ENCODE data around the gene LYPD5.
"Not testable (repeated sequence)": the region's sequence is repeated elsewhere in the genome, so short reads cannot be mapped to it uniquely, and the experiment has no call there.

LYPD5 gene, protein sequence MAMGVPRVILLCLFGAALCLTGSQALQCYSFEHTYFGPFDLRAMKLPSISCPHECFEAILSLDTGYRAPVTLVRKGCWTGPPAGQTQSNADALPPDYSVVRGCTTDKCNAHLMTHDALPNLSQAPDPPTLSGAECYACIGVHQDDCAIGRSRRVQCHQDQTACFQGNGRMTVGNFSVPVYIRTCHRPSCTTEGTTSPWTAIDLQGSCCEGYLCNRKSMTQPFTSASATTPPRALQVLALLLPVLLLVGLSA

DNA sequence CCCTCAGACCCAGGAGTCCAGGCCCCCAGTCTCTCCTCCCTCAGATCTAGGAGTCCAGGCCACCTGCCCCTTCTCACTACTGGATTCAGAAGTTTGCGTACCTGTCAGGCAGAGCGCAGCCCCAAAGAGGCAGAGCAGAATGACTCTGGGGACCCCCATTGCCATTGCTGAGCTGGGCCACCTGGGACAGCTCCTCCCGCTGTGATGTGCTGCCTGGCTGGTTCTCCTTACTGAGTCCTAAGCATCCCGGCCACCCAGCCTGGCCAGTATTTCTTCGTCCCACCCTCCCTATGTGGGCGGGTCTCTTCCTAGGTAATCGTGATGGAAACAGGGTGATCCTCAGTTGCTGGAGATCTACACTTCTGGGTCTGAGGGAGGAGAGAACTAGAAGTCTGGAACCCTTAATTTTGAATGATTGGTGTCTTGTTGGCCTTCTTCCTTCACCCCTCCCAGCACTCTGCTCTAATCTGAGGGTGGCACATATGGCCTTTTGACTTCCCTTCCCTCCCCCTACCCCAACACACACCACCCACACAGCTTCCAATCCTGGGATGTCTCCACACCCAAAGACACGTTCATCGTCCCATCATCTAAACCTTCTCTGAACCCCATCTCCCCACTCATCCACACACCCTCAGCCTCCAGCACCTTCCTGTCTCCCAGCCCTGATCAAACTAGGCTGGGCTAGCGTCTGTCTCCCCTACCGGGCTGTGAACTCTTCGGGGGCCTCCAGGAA lies at the start of gene LYPD5:
LYPD5 (minus strand) TSS at position 232 of the 736 bp plus-strand sequence; CDS start at position 165, 67 bp downstream.
- DNase-seq, result no peak

DNA sequence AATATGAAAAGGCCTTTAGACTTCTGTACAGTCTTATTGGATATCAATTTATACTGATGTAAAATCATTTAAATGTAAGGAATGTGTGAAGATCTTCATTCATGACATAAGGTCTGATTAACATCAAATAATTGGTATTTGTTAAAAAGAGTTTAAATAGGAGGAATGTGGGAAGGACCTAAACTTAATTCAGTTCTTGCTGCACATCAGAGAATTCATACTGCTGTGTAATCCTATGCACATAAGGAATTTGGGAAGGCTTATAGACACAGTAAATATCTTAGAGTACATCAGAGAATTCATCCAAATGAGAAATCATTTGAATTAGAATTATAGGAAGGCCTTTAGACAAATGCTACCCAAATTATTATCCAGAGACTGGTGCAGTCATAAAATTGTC lies 46.6 kb upstream of the LYPD5 start:
- no peak for DNase-seq

DNA sequence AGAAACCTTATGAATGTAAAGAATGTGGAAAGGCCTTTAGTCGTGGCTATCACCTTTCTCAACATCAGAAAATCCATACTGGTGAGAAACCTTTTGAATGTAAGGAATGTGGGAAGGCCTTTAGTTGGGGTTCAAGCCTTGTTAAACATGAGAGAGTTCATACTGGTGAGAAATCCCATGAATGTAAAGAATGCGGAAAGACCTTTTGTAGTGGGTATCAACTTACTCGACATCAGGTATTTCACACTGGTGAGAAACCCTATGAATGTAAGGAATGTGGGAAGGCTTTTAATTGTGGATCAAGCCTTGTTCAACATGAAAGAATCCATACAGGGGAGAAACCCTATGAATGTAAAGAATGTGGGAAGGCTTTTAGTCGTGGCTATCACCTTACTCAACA lies 45.6 kb upstream of the LYPD5 start:
- no peak for DNase-seq

DNA sequence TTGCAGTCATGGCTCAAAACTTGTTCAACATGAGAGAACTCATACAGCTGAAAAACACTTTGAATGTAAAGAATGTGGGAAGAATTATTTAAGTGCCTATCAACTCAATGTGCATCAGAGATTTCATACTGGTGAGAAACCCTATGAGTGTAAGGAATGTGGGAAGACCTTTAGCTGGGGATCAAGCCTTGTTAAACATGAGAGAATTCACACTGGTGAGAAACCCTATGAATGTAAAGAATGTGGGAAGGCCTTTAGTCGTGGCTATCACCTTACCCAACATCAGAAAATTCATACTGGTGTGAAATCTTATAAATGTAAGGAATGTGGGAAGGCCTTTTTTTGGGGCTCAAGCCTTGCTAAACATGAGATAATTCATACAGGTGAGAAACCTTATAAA lies 45.0 kb upstream of the LYPD5 start:
- no peak for DNase-seq

DNA sequence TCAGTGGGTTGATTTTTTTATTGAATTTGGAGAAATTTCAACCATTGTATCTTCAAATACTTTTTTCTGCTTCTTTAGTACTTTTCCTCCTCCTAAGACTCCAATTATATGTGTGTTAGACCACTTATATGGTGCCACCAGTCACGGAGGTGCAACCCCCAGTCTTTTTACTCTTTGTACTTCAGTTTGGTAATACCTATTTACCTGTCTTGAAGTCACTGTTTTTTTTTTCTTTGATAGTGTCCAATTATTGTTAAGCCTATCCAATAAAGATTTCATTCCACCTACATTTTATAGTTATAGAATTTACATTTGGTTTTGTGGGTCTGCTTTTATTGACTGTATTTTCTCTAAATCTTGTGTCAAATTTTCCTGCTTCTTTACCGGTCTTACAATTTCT lies 39.8 kb upstream of the LYPD5 start:
- no peak for DNase-seq

DNA sequence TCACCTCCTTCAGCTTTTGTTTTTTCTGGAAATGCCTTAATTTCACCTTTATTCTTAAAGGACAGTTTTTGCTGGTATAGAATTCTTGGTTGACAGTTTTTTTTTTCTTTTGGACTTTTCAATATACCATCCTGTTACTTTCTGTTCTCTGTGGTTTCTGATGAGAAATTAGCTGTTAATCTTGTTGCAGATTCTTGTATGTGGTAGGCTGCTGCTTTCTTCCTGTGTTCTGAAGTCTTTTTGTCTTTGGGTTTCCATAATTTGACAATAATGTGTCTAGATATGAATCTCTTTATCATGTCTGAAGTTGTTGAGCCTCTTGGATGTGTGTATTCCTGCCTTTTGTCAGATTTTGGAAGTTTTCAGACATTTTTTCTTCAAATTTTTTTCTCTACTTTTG lies 36.9 kb upstream of the LYPD5 start:
- no peak for DNase-seq

DNA sequence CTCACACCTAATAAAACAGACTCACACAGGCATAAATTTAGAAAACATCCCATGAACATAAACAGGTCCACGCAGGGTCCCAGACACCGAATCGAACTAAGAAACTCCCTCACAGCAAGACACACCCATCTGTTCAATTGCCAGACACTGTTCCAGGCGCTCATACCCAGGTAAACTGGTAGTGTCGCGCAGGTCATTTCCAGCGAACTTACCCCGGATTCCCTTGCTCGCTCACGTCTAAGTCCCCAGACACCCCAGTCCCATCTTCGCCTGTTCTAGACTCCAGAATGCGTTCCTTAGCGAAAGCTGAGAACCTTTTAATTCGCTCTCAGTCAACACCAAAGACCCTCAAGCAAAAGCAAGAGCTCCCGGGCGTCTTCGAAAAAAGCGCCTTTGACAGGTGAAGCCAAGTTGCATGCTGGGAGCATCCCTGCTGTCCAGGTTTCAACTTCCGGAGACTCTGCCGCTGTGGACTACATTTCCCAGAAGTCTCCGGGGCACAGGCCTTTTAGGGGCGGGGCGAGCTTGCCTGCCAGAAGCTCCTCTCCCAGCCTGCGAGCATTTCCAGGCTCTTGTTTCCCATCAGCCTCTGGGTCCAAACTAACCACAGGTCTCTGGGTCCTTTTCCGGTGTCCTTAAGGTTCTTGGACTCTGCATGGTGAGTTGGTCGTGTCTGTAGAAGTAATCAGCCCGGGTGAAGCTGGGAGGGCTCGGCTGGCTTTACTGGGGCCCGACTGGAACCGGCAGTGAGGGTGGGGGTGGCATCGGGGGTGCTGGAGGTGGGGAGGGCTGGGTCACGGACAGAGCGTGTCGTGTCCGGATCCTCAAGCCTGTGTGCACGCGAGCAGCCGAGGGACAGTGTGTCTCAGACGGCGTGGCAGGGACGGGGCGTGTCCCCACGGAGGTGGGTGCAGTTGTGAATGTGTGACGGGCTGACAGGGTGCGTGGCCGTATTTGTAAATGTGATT lies 24.8 kb upstream of the LYPD5 start, which contains the start of gene ZNF283:
ZNF283 (plus strand) TSS at position 535 of the 968 bp plus-strand sequence. CDS start 6,184 bp downstream, outside the sequence.
- DNase-seq, result peak; percentile 90

DNA sequence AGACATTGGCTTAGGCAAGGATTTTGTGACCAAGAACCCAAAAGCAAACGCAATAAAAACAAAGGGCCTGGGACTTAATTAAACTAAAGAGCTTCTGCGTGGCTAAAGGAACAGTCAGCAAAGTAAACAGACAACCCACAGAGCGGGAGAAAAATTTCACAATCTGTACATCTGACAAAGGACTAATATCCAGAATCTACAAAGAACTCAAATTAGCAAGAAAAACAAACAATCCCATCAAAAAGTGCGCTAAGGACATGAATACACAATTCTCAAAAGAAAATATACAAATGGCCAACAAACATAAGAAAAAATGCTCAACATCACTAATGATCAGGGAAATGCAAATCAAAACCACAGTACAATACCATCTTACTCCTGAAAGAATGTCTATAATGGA lies 22.3 kb upstream of the LYPD5 start:
- DNase-seq, result not testable (repeated sequence)

DNA sequence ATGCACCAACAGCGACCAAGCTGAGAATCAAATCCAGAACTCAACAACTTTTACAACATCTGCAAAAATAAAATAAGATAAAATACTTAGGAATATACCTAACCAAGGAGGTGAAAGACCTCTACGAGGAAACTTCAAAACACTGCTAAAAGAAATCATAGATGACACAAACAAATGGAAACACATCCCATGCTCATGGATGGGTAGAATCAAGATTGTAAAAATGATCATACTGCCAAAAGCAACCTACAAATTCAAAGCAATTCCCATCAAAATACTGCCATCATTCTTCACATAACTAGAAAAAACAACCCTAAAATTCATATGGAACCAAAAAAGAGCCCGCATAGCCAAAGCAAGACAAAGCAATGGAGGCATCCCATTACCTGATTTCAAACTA lies 21.6 kb upstream of the LYPD5 start:
- DNase-seq, result not testable (repeated sequence)

DNA sequence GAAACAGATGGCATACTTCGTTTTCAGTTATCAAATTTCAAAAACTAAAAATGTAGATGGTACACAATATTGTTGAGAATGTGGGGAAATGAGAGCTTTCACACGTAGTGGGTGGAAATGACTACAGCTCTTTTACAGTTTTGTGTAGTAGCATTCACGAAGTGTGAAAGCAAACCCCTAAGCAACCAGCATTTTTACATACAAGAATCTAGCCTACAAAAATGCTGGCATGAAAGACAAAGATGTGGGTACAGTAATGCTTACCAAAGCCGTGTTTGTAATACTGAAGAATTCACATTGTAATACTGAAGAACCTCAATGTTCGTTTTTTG lies 18.6 kb upstream of the LYPD5 start:
- DNase-seq, result no peak

DNA sequence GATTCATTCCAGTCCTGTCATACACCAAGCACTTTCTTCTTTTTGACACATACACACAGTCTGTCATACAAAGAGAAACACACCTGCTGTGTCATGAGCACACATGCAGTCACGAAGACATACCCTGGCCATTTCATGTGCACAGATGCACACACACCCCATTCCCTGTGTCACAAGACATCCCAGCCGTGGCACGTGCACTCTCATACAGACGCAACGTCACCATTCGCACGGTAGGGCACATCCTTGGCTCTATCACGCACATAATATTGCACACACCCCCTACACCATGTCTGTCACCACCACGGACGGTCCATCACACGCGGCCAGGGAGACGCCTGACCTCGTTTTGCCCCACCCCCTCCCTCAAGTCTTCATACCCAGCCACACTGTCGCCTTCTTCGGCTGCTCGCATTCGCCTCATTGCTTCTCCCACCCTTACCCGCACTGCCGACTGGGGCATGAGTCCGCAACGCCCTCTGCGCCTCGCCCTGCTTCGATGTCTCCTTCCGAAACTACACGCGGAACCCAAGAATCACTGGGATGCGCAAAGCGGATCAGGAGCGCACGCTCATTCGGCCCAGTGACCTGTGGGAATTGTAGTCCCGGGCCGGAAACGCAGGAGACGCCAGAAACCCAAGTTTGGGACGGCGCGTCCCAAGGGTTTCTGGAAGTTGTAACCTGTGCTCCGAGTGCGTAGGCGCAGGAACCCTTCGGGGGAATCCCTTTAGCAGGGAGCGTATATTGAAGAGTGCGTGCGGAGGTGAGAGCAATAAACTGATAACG lies 18.0 kb upstream of the LYPD5 start:
- DNase-seq, result peak; percentile 57

DNA sequence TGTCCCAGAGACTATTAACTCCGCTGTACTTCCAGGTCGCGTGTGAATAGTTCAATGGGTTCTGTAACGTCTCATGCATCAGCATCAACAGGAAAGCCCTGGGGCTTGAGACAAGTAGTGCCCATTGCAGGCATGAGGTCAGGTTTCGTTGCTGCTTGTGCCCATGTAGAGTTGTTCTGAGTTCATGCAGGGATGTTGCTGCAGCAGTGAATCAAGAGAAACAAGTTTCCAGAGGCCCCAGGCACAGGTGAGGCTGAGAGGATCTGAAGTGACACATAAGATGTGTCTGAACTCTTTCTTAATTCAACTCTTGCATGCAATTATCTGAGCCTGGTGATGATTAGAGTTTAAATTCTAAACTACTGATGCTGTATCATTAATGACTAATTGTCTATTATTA lies 16.3 kb upstream of the LYPD5 start:
- no peak for DNase-seq

DNA sequence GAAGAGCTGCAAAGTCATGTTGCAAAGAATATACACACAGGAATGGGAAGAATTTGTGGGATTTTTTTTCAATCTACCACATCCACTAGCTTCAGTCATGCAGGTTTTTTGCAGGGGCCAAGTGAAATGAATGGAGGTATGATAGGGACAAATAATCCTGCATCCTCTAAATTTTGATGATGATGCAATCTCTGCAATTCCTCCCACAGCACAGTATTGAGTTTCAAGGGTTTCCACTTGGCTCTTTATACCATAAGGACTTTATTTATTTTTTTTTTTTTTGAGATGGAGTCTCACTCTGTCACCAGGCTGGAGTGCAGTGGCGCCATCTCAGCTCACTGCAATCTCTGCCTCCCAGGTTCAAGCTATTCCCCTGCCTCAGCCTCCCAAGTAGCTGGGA lies 15.2 kb upstream of the LYPD5 start:
- DNase-seq, result not testable (repeated sequence)

DNA sequence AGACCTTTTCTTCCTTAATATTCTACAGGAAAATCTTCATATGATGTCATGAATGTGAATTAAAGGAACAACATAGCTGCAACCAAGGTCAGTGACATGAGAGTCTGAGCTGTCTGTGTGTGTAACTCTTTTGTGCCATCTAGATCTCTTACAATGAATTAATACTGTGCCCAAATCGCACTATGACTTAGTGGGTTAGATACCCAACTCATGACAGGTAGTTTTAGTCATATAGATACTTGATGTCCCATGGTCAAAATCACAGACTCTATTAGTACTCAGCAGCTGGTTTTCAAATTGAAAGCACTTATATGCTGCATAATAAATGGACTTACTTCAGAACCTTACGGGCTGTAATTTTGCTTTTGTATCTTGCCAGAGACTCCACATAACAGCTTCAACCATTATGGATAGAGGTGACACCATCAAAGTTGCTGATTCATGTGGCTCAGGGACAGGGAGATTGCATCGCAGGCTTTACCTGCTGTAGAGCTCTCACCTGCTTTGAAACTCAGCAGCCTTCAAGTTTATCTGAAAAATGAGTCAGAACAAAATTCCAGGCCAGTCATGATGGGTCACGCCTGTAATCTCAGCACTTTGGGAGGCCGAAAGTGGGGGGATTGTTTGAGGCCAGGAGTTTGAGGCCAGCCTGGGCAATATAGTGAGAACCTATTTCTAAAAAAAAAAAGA lies 12.6 kb upstream of the LYPD5 start:
- no peak for DNase-seq

DNA sequence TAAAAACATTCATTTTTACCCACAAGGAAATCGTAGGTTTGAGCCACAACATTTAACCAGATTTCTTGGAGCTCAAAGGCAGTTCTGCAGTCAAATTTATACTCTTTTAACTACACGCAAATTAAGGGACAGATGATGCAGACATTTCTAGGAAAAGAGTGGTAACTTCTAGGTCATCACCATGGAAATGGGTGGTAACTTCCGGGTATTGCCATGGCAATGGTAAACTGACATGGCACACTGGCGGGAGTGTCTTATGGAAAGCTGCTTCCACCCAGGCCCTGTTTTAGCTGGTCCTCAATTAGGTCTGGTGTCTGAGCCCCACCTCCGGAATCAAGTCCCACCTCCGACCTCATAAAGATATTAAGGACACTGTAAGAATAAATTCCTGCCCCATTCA lies 10.4 kb upstream of the LYPD5 start:
- DNase-seq, result no peak

DNA sequence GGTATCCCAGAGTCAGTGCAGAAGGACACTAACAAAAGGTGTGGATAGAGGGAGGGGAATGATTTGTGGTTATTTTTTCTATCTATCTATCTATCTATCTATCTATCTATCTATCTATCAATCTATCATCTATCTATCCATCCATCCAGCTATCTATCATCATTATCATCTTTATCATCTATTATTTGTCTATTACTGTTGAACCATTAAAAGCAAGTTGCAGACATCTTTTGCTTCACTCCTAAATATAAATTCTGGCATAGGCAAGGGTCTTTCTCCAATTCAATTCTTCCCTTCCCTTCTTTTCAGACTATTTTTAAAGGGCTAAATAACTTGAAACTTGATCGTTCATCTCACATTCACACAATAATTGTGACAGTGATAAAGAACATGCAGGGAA lies 10.0 kb upstream of the LYPD5 start:
- DNase-seq, result no peak

DNA sequence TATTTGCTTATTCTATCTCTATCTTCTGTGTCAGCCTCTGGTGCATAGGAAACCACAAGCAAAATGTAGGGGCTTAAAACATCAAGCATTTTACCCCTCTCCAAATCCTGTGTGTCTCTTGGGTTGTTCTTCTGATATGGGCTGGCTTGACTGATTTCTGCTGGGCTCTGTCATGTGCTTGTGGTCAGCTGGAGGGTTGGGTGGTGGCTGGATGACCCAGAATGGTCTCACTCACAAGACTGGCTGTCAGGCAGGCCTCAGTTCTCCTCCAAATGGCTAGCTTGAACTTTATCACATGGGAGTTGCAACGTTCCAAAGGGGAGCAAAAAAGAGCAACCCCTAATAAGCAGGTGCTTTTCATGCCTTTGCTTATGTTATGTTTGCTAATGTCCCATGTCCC lies 9.6 kb upstream of the LYPD5 start:
- DNase-seq, result no peak

DNA sequence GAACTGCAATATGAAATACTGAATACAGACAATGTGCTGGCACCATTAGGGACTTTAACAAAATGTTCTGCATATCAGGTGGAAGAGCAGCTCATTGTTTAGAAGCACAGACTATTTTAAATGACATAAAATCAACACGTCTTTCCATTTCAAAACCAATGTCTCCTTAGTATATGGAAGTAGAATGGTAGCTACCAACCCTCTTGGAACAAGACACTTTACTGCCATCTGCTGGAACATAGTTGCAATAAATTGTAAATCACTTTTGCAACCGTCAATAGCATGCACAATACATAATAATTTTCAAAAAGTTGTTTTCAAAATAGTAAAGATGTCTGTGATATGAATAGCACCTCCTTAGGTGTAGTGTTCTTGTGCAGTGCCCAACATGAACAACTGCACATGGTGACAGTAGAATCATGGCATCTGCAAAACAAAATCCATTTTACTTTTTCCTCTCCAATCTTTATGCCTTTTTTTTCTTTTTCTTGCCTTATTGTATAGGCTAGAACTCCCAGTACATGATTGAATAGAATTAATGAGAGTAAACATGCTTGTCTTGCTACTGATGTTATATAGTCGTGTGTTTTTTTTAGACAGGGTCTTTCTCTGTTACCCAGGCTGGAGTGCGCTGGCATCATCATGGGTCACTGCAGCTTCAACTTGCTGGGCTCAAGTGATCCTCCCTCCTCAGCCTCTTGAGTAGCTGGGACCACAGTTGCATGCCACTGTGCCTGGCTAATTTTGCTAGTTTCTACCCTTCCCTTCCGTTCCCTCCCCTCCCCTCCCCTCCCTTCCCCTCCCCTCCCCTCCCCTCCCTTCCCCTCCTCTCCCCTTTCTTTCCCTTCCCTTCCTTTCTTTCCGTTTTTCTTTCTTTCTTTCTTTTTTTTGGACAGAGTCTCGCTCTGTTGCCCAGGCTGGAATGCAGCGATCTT lies 7.8 kb upstream of the LYPD5 start:
- no peak for DNase-seq

DNA sequence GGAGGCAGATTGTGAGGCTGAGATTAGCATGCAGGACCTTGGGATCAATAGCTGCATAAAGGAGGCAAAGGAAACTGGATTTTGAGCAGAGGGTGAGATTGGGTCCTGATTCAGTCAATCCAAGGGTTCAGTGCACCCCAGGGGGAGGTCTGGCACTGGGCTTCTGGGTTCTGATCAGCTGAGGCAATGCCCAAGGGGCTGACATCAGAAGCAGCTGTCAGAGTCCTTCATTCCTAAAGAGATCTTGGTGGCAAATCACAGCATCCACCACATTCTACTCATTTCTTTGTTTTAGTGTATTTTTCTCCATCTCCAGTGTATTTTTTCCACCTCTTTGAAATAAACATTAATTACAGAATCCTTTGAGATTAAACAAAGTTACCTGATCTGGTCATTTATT lies 5.4 kb upstream of the LYPD5 start:
- no peak for DNase-seq

DNA sequence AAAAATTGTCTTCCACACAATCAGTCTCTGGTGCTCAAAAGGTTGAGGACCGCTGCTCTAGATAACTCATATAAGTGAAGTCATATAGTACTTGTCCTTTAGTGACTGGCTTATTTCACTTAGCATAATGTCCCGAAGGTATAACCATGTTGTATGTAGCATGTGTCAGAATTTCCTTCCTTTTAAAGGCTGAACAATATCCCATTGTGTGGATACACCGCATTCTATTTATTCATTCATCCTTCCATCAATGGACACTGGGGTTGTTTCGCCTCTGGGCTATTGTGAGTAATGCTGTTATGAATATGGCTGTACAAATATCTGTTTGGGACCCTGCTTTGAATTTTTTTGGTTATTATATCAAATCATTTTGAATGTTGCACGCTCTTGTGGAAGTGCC lies 4.6 kb upstream of the LYPD5 start:
- DNase-seq, result no peak

DNA sequence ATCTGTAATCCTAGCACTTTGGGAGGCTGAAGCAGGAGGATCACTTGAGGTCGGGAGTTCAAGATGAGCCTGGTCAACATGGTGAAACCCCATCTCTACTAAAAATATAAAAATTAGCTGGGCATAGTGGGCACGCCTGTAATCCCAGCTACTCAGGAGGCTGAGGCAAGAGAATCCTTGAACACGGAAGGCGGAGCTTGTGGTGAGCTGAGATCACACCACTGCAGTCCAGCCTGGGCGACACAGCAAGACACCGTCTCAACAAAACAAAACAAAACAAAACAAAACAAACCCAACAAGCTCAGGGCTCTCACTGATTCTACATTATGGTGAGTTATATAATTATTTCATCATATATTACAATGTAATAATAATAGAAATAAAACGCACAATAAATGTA lies 4.2 kb upstream of the LYPD5 start:
- DNase-seq, result not testable (repeated sequence)

All from activated CD4-positive, alpha-beta T cell treated with anti-CD3 and anti-CD28 coated beads for 48 hours (primary cell).